Brain pericyte (primary cell): ENCODE measurements around the gene API5.
"Not testable (repeated sequence)": the region's sequence is repeated elsewhere in the genome, so short reads cannot be mapped to it uniquely, and the experiment has no call there.

ENCODE experiments used
- DNase-seq: peaks from one replicate; pipeline ENCODE4 v3.0.0-alpha.2; 2012; ENCODE audit warnings: low read depth, low spot score

API5 gene

DNA sequence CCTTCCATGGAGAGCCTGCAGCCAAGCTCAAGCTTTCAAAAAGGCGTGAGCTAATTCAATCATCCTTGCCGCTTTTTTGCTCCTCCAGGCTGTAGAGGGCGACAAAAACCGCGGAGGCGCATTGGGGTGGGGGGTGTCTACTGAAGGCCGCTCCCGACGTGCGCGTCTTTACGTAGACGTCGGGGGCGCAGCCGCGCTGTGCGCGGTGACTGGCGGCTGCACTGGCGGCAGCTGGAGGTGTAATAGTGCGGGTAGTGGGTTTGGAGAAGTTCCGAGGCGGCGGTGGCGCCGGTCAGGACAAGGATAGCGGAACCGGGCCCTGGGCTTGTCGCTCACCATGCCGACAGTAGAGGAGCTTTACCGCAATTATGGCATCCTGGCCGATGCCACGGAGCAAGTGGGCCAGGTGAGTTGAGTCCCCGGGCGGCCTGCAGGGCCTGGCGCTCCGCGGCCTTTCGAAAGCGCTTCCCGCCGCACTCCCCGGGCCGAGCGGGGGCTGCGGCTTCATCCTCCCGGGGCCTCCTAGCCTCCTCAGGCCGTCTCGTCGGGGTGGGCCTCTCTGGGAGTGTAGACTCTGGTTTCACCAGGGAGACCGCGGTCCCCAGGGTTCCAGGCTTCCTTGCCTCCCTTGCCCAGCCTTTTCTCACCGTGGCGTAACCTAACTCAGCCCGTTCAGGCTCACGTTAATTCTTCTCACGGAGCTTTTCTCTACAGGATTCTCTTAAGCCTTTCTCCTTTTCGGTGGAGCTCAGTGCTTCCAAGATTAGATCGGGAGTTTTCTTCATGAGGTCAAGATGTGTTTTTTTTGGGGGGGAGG, at the start of gene API5:
API5 (plus strand) TSS at position 206 of the 817 bp plus-strand sequence; CDS start at position 338, 132 bp downstream.
- DNase-seq: peak; percentile 81

DNA sequence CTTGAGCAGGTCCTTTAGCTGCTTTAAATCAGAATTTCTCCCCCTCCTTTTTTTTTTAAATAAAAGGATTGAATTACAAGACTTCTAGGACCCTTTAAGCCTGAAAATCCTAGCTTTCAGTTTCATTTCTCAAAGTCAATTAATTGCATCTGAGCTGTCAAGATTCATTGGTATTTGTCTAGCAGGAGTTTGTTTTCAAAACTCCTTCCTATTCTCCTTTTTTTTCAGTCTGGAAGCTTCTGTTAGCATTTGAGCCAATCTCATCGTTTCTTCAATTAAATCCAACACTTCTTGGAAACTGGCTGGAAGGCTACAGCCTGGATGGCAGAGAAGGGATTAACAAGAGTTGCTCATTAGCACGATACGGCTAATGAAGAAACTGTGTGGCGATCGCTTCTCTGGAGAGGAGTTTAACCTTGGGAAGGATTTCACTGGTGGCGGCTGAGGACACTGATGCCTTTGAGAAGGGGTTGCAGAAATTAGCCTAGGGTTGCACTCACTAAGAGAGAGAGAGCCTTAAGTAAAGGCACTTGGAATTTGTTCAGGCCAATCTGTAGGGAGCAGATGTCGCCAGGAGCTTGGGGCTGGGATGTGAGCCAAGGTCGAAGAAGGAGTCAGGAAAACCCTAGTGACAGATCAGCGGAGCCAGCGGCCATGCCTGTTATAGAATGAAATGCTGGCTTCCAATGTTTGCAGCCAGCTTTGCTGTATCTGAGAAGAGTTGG, 43.8 kb upstream of the API5 start:
- DNase-seq: no peak

DNA sequence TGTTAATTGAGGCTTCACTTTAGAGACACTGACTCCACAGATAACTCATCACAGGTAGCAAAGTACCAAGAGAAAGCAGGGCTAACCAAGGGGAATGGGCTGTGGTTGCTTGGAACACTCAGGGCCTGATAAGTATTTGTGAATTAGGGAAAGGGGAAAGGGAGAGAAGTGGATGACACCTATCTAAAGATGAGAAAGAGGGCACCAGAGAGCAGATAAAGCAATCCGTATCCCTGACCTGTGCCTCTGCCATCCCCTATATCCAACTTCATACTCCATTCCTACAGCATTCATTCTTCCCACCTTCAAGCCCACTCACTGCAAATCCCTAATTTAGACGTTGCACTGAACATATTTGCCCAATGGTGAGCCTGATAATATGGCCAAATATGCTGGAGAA, 43.0 kb upstream of the API5 start:
- DNase-seq: no peak

DNA sequence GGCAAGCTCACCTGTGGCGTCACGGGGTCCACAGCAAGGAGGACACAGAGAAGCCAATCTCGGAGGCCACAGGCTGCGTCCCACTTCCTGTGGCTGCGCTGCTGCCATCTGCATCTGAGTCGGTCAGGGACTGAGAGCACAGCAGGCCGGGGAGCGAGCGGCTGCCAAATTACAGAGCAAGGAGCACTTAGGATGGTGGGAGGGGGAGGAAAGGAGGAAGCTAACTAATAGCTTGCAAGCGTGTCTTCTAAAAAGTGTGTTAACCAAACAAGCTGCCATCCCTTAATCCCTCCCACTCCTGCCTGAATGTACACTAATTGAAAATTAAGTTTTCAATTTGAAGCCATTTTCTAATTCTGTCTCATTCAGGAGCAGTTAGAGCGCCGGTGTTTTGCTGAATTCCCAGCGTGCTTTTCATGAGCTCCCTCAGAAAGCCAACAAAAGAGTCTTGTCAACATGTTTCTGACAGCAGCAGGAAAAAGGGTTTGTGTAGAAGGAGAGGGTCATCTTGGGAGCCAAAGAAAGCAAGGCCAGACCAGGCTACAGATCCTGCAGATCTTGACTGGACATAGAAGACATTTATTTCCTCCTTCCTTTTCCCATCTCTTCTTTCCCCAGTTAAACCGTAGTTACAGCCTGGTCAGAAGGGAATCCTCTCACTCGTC, 42.4 kb upstream of the API5 start:
- DNase-seq: no peak

GRCh38 chr11:43270468-43270867, 41.3 kb upstream of the API5 start:
- DNase-seq: no peak

- no peak for DNase-seq
Observed at GRCh38 chr11:43278193-43278956, 33.4 kb upstream of the API5 start.

DNA sequence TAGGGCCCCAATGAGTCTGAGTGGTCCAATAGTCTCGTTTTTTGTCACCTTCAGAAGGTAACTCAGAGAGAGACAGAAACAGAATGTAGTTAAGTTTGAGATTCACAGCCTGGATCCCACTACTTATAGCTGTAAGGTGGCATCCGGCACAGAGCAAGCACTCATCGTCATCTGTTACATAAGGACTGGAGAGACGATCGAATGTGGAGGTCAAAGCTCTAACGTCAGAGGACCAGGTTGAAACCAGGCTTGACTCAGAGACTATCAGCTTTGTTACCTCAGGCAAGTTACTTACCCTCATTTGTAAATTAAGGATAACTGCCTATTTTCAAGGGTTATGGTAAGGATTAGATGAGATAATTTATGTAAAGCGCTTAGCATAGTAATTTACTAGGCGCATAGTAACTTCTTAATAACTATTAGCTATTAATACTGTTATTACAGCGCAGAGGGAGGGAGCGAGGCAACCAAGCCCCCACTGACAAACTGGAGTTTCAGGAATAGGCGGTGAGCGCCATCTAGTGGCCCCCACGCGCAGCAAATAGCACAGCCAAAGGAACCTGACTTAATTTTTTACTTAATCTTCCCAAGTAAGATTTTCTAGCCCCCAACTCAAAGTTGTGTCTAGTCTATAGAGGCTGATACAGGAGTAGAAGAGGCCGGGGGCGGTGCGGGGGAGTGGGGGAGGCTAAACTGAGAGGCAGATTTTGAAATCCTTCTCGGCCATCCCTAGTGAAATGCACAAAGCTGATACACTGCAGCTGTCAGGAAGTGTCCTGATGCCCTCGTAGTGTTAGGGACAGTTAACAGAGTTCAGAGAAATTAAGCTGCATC, 29.0 kb upstream of the API5 start:
- DNase-seq: no peak

DNA sequence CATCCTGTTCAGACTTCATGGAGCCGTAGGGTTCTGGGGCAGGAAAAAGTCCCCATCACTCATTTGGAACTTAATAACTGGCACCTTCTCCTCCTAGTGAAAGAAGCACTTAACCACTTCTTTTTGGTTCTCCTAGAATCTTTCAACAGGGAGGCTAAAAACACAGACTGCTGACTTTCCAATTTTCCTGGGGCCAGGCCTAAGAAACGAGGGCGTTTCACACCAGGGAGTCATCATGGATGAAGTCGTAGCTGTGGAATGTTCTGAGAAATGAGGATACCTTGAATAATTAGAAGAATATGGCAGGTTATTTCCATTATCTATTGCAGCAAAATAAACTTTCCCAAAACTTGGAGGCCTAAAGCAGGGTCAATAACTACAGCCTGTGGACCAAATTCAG, 26.0 kb upstream of the API5 start:
- DNase-seq: no peak

DNA sequence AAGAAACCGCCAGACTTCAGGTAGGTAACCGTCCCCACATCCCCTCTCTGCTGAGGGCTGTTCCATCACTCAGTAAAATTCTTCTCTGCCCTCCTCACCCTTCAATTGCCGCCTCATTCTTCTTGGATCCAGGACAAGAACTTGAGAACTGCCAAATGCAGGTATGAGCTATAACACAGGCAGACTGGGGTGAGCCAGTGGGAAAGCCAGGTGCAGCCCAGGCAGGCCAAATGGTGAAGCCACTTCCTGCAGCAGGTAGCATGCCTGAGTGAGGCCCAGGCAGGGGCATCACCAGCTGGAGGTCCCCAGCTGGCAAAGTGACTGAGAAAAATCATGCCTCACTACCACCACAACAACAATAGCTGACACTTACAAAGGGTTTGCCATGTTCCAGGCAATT, 22.4 kb upstream of the API5 start:
- no peak for DNase-seq

DNA sequence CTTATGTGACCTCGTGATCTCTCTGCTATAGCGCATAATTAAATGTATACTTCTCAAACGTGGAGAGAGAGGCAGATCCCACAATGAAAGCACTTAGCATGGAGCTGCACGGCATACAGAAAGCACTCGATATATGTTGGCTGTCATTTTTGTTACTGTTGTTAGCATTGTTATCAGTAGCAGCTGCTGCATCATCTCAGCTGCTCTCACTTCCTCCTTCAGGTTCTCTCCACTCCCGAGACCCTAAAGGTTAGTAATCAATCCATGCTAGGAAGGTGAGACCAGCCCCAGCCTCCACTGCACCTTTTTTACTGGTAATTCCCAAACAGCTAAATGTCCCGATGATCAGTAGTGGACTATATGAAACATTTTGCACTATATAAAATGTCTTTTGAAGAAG, 13.4 kb upstream of the API5 start:
- DNase-seq: no peak

DNA sequence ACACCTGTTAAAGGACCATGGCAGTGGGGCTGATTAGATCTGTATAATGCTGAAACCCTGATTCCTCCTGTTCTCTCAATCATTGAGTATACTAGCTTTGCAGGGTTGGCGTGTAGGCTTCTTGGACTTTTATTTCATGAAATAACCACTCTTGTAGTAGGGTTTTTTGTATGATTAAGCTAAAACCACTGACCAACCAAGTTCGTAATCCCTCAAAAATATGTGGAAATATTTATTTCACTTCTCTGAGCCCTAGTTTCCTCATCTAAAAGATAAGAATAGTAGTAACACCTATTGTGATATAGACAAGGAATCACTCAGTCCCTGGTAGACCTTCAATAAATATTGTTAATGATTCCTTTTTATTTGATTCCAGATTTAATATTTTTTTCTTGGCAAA, 4.2 kb downstream of the API5 start:
- no peak for DNase-seq

GRCh38 chr11:43316451-43316850, 4.7 kb downstream of the API5 start:
- no peak for DNase-seq

- DNase-seq: peak; percentile 63
Observed at GRCh38 chr11:43327987-43328386, 16.2 kb downstream of the API5 start.

GRCh38 chr11:43328482-43328881, 16.7 kb downstream of the API5 start:
- no peak for DNase-seq

GRCh38 chr11:43341159-43341558, 29.4 kb downstream of the API5 start:
- DNase-seq: no peak

DNA sequence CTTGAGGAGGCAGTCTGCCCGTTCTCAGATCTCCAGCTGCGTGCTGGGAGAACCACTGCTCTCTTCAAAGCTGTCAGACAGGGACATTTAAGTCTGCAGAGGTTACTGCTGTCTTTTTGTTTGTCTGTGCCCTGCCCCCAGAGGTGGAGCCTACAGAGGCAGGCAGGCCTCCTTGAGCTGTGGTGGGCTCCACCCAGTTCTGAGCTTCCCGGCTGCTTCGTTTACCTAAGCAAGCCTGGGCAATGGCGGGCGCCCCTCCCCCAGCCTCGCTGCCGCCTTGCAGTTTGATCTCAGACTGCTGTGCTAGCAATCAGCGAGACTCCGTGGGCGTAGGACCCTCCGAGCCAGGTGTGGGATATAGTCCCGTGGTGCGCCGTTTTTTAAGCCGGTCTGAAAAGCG, 39.6 kb downstream of the API5 start:
- not testable (repeated sequence) for DNase-seq

DNA sequence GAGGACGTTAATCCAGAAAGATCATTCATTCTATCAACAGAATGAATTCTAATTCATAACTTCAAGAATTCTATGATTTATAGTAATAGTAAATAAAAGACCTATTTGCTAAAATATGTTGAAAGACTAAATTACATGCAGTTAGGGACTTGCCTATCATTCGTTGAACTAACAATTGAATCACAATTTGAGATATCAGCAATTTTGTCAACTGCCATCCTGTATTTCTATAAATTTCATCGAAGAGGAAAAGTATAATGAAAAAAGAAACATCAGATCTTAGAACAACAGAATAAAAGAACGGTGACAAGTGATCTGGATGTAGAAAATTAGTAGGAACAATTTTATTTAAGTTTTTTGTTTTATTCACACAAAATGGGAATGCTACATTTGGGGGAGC, 42.5 kb downstream of the API5 start:
- no peak for DNase-seq

DNA sequence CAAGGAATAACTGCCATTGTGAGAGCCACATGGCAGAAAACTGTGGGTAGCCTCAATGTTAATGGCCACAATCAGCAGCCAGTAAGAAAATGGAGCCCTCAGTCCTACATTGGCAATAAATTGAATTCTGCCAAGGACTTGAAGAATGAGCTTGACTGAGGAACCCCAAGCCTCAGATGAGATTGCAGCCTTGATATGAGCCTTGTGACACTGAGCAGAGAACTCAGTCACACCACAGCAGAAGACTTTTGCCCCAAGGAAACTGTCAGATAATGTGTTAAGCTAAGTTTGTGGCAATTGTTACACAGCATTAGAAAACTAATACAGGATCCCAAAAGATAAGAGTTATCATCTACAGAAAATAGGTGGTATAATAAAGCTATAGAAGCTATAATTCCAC, 44.5 kb downstream of the API5 start:
- no peak for DNase-seq

DNA sequence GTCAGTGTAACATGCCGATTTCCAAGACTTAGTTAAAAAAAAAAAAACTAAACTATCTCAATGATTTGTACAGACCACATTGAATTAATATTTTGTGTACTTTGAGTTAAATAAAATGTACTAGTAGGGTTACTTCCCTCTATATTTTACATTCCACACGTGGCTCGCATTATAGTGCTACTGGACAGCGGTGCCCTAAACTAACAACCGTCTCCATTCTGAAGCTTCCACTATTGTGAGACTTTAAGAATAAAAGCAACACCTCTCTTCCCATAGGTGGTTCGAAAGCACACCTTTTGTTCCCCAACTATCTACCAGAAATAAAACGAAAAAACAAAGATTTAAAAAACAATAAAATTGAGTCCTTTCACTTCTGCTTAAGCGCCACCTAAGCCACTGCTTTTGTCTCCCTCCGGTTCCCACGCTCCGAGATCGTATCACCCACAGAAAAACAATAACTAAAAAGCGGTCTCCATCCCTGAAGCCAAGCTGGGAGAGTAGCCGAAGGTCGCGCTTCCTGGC, 46.5 kb downstream of the API5 start:
- DNase-seq: no peak

DNA sequence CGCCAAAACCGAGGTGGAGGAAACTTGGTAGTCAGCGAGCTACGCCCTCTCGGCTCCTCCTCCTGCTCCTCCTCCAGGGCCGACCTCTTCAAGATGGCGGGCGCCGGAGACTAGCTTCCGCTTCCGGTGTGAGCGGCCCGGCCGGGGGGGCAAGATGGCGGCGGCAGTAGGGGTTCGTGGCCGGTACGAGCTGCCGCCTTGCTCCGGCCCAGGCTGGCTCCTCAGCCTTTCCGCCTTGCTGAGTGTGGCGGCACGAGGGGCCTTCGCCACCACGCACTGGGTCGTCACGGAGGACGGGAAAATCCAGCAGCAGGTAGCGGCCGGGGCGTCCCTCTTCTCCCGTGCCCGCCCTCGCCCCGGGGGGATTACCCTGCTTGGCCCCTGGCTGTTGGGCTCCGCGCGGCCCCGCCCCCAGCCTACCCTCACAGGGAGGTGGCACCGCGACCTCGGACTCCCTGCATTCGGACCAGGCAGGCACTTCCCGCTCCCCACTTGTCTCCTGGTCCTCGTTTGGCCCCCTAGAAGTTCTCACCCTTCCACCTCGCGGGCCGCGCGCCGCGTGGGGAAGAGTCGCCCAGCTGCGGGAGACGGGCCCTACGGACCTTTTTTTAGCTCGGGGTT, 47.1 kb downstream of the API5 start, which contains the start of gene TTC17:
TTC17 (plus strand) TSS at position 120 of the 621 bp plus-strand sequence; CDS start at position 155, 35 bp downstream.
- peak; percentile 47 for DNase-seq
